HG02642 (cell line): ENCODE data around the gene CLEC18B.
"Not testable (repeated sequence)": the region's sequence is repeated elsewhere in the genome, so short reads cannot be mapped to it uniquely, and the experiment has no call there.

ENCODE experiments used
- ATAC-seq: cut with Tn5 transposase; IDR thresholded peaks from one replicate; pipeline ENCODE4 v1.9.1; 2021; ENCODE audit warnings: mild to moderate bottlenecking; ENCODE audit not compliant: unreplicated experiment, poor library complexity

The CLEC18B gene

GRCh38 chr16:74409185-74409981 lies 11.9 kb downstream of the CLEC18B start:
- not testable (repeated sequence) for ATAC-seq

GRCh38 chr16:74407362-74407705 lies 13.9 kb downstream of the CLEC18B start:
- ATAC-seq: not testable (repeated sequence)

- ATAC-seq: not testable (repeated sequence)
Observed at GRCh38 chr16:74406600-74407361, 14.5 kb downstream of the CLEC18B start.

- not testable (repeated sequence) for ATAC-seq
Observed at GRCh38 chr16:74404148-74404933, 16.9 kb downstream of the CLEC18B start.

GRCh38 chr16:74400238-74400637 lies 21.0 kb downstream of the CLEC18B start:
- ATAC-seq: not testable (repeated sequence)

GRCh38 chr16:74398212-74398895 lies 22.9 kb downstream of the CLEC18B start:
- ATAC-seq: not testable (repeated sequence)

- ATAC-seq: not testable (repeated sequence)
Observed at GRCh38 chr16:74396521-74397017, 24.7 kb downstream of the CLEC18B start.

GRCh38 chr16:74394604-74395003 lies 26.7 kb downstream of the CLEC18B start:
- ATAC-seq: not testable (repeated sequence)

- ATAC-seq: not testable (repeated sequence)
Observed at GRCh38 chr16:74394131-74394530, 27.1 kb downstream of the CLEC18B start.

GRCh38 chr16:74391454-74392050 lies 29.7 kb downstream of the CLEC18B start:
- not testable (repeated sequence) for ATAC-seq

GRCh38 chr16:74382339-74383034 lies 38.8 kb downstream of the CLEC18B start:
- ATAC-seq: not testable (repeated sequence)

GRCh38 chr16:74373847-74374184 lies 47.5 kb downstream of the CLEC18B start:
- ATAC-seq: not testable (repeated sequence)

- no peak for ATAC-seq
Observed at GRCh38 chr16:74372953-74373846, 48.1 kb downstream of the CLEC18B start.

- ATAC-seq: no peak
Observed at GRCh38 chr16:74372369-74372768, 48.9 kb downstream of the CLEC18B start.

- ATAC-seq: not testable (repeated sequence)
Observed at GRCh38 chr16:74370338-74371135, 50.7 kb downstream of the CLEC18B start.

GRCh38 chr16:74368002-74368911 lies 53.0 kb downstream of the CLEC18B start:
- peak; percentile 97 for ATAC-seq
